ENCODE measurements around the gene MGAT4C.

- TF ChIP-seq, protein P1, sequence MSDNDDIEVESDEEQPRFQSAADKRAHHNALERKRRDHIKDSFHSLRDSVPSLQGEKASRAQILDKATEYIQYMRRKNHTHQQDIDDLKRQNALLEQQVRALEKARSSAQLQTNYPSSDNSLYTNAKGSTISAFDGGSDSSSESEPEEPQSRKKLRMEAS (IDR thresholded peaks at IDR 0.05; ENCODE audit: low read depth, low read length), result no peak
- TF ChIP-seq POLR2A (IDR thresholded peaks at IDR 0.05; ENCODE audit: extremely low read depth, insufficient read length) (no peak), CTCF (IDR thresholded peaks at IDR 0.05; ENCODE audit: low read depth, low read length) (no peak)
These were observed 101.6 kb downstream of the MGAT4C start for GRCh38 chr12:86154620-86155019.
